Ishikawa (cell line): ENCODE results near the gene MEF2A.

Experiments
- EP300 ChIP-seq: IDR thresholded peaks from 2 replicates; pipeline ENCODE4 v1.6.1; 2012; ENCODE audit warnings: borderline replicate concordance
- TEAD4 ChIP-seq: IDR thresholded peaks from 2 replicates; pipeline ENCODE4 v1.6.1; 2012

GRCh38 chr15:99603828-99604227, 38.0 kb downstream of the MEF2A start:
- no peak for TF ChIP-seq TEAD4
- TF ChIP-seq EP300 = no peak
